ENCODE results near the gene BAG5. TPM values are rescaled to one million over a fixed set of nuclear protein-coding genes. Genes with fewer than 3 reads are reported as not detected.
"Not testable (repeated sequence)": the region's sequence is repeated elsewhere in the genome, so short reads cannot be mapped to it uniquely, and the experiment has no call there.

Gene BAG5
- total and polyA plus RNA-seq, 2 experiments from 2014 or later = 17.4 to 17.6 TPM

DNA sequence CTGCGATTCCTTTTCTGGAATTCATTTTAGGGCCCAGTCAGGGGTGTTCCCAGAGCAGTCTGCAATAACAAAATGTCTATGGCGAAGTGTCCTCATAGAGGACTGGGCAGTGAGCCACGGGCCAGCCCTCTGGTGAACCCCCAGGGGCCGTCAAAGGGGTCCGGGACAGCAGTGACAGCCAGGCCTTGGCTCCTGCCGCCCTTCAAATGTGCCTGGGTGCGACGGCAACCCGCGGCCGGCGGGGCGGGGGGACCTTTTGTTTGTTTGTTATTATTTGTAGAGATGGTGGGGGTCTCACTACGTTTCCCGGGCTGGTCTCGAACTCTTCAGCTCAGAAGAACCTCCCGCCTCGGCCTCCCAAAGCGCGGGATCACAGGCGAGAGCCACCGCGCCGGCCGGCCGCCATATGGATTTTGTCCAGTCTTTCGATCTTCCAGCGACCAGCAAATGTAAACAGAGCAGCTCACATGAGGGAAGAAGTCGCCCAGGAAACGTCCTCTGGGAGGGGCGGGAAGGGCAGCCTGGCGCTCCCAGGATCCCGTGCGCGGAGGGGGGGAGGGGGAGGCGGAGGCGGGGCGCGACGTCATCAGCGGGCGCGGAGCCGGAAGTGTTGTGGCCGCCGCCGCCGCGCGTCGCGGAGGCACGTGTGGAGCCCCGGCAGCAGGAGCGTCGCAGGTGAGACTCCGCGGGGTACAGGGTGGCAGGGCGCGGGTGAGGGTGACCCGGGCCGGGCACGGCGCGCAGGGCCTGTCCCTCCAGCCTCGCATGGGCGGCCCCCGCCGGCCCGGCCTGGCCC lies 33.7 kb downstream of the BAG5 start, which contains the start of gene TRMT61A:
Gene TRMT61A (plus strand): TSS at position 610 of the 796 bp plus-strand sequence. CDS start 783 bp downstream, outside the sequence.
- Histone ChIP-seq H3K4me3 (peak within 1 kb of the TSS; percentile 70), H3K36me3 (no peaks in the 10 kb centered on the region), H3K9me3 (ENCODE audit: low read depth) (no peaks in the 10 kb centered on the region), H3K27me3 (peaks cover 2% of the 10 kb centered on the region), H3K27ac (peak within 1 kb of the TSS; percentile 84), H3K4me1 (ENCODE audit: low read depth) (peaks cover 9% of the 10 kb centered on the region)
- DNase-seq (ENCODE audit: low read depth in 1 of 2, low spot score in 1 of 2) = peak; percentile 92 to 94
- TF ChIP-seq, protein P1, sequence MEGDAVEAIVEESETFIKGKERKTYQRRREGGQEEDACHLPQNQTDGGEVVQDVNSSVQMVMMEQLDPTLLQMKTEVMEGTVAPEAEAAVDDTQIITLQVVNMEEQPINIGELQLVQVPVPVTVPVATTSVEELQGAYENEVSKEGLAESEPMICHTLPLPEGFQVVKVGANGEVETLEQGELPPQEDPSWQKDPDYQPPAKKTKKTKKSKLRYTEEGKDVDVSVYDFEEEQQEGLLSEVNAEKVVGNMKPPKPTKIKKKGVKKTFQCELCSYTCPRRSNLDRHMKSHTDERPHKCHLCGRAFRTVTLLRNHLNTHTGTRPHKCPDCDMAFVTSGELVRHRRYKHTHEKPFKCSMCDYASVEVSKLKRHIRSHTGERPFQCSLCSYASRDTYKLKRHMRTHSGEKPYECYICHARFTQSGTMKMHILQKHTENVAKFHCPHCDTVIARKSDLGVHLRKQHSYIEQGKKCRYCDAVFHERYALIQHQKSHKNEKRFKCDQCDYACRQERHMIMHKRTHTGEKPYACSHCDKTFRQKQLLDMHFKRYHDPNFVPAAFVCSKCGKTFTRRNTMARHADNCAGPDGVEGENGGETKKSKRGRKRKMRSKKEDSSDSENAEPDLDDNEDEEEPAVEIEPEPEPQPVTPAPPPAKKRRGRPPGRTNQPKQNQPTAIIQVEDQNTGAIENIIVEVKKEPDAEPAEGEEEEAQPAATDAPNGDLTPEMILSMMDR (IDR thresholded peaks at IDR 0.05; ENCODE audit: low read depth, low read length) = no peak

DNA sequence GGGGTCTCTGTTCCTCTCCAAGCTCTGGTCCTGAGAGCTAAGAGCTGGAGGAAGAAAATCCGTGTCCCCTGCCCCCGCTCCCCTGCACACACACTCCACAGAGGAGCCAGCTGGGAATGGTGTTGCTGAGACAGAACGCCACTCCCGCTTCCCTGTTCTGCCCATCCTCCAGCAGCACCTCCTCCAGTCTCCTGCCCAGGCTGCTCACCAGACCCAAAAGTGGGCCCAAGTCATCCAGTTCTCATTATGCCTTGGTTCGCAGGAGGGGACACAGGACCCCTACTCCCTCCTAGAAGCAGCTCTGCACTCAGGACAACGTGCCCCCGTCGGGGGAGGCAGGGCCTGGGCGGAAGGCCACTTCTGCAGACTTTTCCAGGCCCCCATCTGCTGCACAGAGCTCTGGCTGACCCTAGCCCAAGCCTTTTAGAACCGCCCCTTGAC lies 34.3 kb downstream of the BAG5 start:
- H3K4me1 ChIP-seq (ENCODE audit: low read depth) = peaks cover 11% of the 10 kb centered on the region
- peak overlapping the region; percentile 84 for H3K27ac ChIP-seq
- peak overlapping the region; percentile 70 for H3K4me3 ChIP-seq
- TF ChIP-seq, protein P1 (IDR thresholded peaks at IDR 0.05; ENCODE audit: low read depth, low read length) = no peak
- peaks cover 8% of the 10 kb centered on the region for H3K27me3 ChIP-seq
- no peaks in the 10 kb centered on the region for H3K9me3 ChIP-seq (ENCODE audit: low read depth)
- peak in 1 of 2 donors; percentile 37 for DNase-seq (ENCODE audit: low read depth in 1 of 2, low spot score in 1 of 2)
- no peaks in the 10 kb centered on the region for H3K36me3 ChIP-seq

DNA sequence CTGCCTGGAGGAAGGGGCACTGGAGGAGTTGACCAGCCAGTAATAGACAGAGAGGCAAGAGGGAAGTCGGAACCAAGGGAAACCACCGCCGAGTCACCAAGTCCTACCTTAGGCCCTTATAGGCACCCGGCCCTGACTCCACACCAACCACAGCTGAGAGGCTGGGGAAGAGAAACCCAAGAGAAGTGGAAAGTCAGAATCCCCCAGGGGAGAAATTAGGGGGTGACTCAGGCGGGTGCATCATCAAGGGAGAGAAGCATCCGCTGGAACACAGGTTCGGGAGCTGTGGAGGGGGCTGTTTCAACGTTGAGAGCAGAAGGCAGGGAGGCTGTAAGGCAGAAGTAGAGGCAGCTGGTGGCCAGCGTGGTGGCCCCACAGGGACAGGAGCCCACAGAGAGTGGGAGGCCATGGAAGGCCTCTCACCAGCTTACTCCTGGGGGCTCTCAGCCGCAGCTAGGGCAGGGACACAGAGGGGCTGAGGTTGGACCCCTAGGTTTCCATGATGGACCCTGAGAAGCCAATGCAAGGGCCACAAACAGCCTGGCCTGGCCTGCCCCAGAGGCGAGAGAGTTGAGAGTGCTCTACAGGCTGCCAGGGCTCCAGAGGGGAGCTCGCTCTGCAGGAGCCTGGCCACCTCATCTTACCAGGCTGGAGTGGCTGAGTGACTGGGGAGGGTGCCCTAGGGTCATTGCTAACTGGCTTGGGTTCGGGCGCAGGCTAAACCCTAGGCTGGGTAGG lies 34.9 kb downstream of the BAG5 start:
- Histone ChIP-seq H3K36me3 (no peaks in the 10 kb centered on the region), H3K9me3 (ENCODE audit: low read depth) (no peaks in the 10 kb centered on the region), H3K4me3 (no peak overlapping the region), H3K27me3 (peaks cover 12% of the 10 kb centered on the region), H3K4me1 (ENCODE audit: low read depth) (peaks cover 14% of the 10 kb centered on the region), H3K27ac (peak overlapping the region; percentile 84)
- TF ChIP-seq, protein P1 (IDR thresholded peaks at IDR 0.05; ENCODE audit: low read depth, low read length) = no peak
- DNase-seq (ENCODE audit: low read depth in 1 of 2, low spot score in 1 of 2) = no peak

DNA sequence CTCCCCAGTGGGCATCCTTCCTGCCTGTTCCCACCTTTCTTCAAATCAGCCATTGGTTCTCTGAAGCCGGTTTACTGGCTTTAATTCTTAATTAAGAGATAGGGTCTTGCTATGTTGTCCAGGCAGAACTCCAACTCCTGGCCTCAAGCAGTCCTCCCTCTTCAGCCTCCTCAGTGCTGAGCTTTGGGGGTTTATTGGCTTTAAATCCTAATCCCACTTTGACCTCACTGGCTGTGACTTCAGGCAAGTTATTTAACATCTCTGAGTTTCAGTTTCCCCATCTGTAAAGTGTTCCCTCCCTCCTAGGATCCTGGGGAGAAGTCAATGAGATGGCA lies 35.6 kb downstream of the BAG5 start:
- Histone ChIP-seq H3K27me3 (peaks cover 15% of the 10 kb centered on the region), H3K36me3 (no peaks in the 10 kb centered on the region), H3K4me1 (ENCODE audit: low read depth) (peaks cover 14% of the 10 kb centered on the region), H3K9me3 (ENCODE audit: low read depth) (no peaks in the 10 kb centered on the region), H3K4me3 (no peak overlapping the region), H3K27ac (no peak overlapping the region)
- DNase-seq (ENCODE audit: low read depth in 1 of 2, low spot score in 1 of 2) = no peak
- TF ChIP-seq, protein P1 (IDR thresholded peaks at IDR 0.05; ENCODE audit: low read depth, low read length) = no peak

DNA sequence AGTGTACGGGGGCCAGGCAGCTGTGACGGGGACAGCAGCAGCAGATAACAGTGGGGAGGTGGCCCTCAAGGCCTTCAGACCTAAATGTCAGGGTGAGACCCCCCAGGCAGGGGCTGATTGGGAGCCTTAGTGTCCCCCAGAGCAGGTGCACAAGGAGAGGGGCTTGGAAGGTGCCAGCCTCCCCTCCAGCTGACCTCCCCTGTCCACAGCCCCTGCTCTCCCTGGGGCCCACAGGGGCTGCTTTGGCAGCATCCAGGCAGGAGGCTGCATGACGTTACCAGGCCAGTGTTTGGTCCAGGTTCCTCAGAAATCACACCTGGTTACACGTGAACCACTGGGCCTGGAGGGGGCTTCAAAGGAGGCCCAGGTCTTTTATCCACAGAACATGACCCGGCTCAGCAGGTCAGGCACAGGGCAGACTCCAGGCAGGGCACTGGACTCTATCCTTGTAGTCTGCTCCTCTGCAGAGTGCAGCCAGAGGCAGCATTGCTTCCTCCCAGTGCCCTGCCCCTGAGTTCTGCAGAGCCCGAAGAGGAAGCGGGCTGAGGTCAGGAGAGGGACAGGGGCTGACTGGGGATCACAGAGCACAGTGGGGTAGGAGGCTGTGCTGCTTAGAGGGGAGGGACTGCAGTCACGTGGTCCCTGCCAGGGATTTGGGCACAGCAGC lies 36.1 kb downstream of the BAG5 start:
- H3K4me1 ChIP-seq (ENCODE audit: low read depth) = peaks cover 14% of the 10 kb centered on the region
- H3K4me3 ChIP-seq = no peak overlapping the region
- no peaks in the 10 kb centered on the region for H3K9me3 ChIP-seq (ENCODE audit: low read depth)
- no peak overlapping the region for H3K27ac ChIP-seq
- no peak for DNase-seq (ENCODE audit: low read depth in 1 of 2, low spot score in 1 of 2)
- TF ChIP-seq, protein P1 (IDR thresholded peaks at IDR 0.05; ENCODE audit: low read depth, low read length) = no peak
- no peaks in the 10 kb centered on the region for H3K36me3 ChIP-seq
- peaks cover 17% of the 10 kb centered on the region for H3K27me3 ChIP-seq

DNA sequence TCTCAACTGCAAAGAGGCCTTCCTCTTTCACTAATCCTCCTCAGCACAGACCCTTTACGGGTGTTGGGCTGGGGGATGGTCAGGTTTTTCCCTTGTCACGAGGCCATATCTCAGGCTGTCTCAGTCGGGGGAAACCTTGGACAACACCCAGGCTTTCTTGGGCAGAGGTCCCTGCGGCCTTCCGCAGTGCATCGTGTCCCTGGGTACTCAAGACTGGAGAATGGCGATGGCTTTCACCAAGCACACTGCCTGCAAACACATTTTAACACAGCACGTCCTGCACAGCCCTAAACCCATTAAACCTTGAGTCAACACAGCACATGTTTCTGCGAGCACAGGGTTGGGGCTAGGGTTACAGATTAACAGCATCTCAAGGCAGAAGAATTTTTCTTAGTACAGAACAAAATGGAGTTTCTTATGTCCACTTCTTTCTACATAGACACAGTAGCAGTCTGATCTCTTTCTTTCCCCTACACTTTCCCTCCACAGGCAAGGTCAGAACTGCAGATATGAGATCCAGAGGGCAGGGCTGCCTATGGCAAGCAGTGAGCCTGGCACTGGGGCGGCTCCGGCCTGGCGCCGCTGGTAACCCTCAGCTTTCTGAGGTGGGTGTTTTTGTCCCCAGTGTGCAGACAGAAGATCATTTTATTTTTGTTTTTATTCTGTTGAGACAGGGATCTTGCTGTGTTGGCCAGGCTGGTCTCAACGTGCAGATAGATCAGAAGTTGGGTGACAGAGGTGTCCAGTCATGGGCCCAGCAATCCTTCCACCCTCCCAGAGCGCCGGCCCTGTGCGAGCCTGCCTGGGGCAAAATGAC lies 36.8 kb downstream of the BAG5 start:
- Histone ChIP-seq H3K27me3 (peaks cover 17% of the 10 kb centered on the region), H3K27ac (peak overlapping the region; percentile 36), H3K4me1 (ENCODE audit: low read depth) (peaks cover 14% of the 10 kb centered on the region)
- H3K4me3 ChIP-seq; H3K9me3 ChIP-seq (ENCODE audit: low read depth); DNase-seq (ENCODE audit: low read depth in 1 of 2, low spot score in 1 of 2); H3K36me3 ChIP-seq: not testable (repeated sequence)
